Mucosa of rectum (tissue), 2 donors: ENCODE measurements around the gene ARPIN.
A peak's percentile ranks its signal among the peaks of the same experiment; 100 is the strongest.
"Not testable (repeated sequence)": the region's sequence is repeated elsewhere in the genome, so short reads cannot be mapped to it uniquely, and the experiment has no call there.

Source experiments
- H3K27ac ChIP-seq, 2 donors: one replicate each; pipeline ENCODE4 v1.7.0; 2013; ENCODE audit warnings: inconsistent platforms in 2 of 2, low read depth in 2 of 2, low read length in 2 of 2
- H3K27me3 ChIP-seq, 2 donors: one replicate each; pipeline ENCODE4 v1.7.0; 2013; ENCODE audit warnings: low read length in 2 of 2; ENCODE audit not compliant: control insufficient read depth in 2 of 2, insufficient read depth in 2 of 2
- H3K36me3 ChIP-seq, 2 donors: one replicate each; pipeline ENCODE4 v1.7.0; 2013; ENCODE audit warnings: low read length in 2 of 2; ENCODE audit not compliant: control insufficient read depth in 2 of 2, insufficient read depth in 2 of 2
- H3K4me1 ChIP-seq, 2 donors: one replicate each; pipeline ENCODE4 v1.7.0; 2013; ENCODE audit warnings: low read length in 2 of 2, mild to moderate bottlenecking in 1 of 2; ENCODE audit not compliant: control insufficient read depth in 2 of 2, insufficient read depth in 2 of 2
- H3K4me3 ChIP-seq, 2 donors: one replicate each; pipeline ENCODE4 v1.7.0; 2013; ENCODE audit warnings: low read length in 2 of 2
- H3K9ac ChIP-seq, 2 donors: one replicate each; pipeline ENCODE4 v1.7.0; 2013; ENCODE audit warnings: low read length in 2 of 2, low read depth in 1 of 2, mild to moderate bottlenecking in 1 of 2
- H3K9me3 ChIP-seq, 2 donors: one replicate each; pipeline ENCODE4 v1.7.0; 2013; ENCODE audit warnings: low read length in 2 of 2; ENCODE audit not compliant: control insufficient read depth in 2 of 2
- donor health status: healthy.
- donor health status: Normal muscosa, but diverticular disease.

ARPIN gene

DNA sequence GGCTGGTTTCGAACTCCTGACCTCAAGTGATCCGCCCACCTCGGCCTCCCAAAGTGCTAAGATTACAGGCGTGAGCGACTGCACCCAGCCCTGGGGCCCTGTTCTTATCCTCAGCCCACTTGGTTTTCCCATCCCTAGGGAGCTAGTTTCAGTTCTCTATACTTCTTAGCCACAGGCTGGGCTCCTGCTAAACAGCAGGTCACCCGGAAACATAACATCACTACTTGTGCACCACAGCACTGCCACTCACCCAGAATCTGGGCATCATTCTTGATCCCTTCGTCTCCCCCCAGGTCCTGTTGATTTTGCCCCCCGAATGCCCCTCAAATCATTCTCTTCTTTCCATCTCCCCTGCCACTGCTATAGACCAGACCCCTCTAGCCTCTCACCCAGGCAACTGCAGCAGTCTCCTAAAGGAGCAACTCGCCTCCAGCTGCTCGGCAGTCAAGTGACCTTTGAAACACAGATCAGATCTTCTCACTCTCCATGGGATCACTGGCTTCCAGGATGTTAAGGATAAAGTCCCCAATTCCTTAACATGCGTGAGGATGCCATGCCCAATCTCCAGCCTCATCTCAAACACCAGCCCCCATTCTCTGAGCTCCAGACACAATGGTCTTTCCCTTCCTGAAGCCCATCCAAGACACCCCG, 13.3 kb downstream of the ARPIN start:
- Histone ChIP-seq H3K36me3 (peaks cover 23 to 29% of the 10 kb centered on the region in 2 donors), H3K9ac (no peak overlapping the region), H3K27me3 (no peaks in the 10 kb centered on the region), H3K4me1 (peaks cover 0 to 10% of the 10 kb centered on the region in 2 donors), H3K4me3 (no peak overlapping the region), H3K27ac (peak overlapping the region in 1 of 2 donors; percentile 13), H3K9me3 (no peaks in the 10 kb centered on the region)

DNA sequence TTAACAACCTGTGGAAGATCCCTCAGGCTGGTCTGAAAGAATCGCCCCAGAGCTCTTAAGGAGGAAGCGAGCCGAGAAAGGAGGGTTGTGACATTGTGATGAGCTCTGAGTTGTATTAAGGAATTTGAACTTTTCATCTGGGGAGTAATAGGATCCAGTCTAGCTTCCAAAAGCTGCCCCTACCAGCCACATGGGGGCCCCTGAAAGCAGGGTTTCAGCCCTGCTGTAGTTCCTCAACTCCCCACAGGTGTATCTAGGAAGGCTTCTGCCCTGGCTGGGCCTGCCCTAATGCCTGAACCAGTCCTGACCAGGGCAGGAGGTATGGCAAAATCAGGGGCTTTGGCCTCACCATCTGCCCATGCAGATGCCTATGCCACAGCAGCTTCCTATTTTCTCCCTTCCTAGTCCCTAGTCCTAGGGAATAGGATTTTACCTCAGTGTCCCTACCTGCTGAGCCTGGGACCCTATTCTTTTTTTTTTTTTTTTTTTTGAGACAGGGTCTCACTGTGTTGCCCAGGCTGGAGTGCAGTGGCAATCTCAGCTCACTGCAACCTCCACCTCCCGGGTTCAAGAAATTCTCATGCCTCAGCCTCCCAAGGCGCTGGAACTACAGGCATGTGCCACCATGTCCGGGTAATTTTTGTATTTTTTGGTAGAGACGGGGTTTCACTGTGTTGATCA, 14.0 kb downstream of the ARPIN start:
- Histone ChIP-seq H3K4me1 (peaks cover 0 to 13% of the 10 kb centered on the region in 2 donors), H3K9ac (no peak overlapping the region), H3K36me3 (peaks cover 20 to 29% of the 10 kb centered on the region in 2 donors), H3K9me3 (no peaks in the 10 kb centered on the region), H3K27me3 (no peaks in the 10 kb centered on the region), H3K4me3 (no peak overlapping the region), H3K27ac (no peak overlapping the region)

DNA sequence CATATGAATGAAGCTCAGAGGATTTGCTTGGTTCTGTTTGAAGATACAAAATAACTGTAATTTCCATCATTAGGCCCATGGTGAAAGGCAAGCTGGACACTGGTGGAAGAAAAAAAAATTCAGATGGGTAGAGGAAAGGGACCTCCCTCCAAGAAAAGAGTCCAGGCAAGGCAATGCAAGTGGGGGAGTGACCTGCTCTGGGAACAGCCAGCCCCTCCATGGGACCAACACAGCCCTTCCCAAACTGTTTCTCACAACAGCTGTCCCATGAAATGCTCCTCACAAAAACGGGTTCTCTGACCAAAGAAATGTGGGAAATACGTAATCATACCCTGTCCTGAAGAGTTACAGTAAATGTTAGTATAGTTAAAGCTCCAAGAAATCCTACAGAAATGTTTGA, 14.6 kb downstream of the ARPIN start:
- Histone ChIP-seq H3K9me3 (no peaks in the 10 kb centered on the region), H3K9ac (no peak overlapping the region)

DNA sequence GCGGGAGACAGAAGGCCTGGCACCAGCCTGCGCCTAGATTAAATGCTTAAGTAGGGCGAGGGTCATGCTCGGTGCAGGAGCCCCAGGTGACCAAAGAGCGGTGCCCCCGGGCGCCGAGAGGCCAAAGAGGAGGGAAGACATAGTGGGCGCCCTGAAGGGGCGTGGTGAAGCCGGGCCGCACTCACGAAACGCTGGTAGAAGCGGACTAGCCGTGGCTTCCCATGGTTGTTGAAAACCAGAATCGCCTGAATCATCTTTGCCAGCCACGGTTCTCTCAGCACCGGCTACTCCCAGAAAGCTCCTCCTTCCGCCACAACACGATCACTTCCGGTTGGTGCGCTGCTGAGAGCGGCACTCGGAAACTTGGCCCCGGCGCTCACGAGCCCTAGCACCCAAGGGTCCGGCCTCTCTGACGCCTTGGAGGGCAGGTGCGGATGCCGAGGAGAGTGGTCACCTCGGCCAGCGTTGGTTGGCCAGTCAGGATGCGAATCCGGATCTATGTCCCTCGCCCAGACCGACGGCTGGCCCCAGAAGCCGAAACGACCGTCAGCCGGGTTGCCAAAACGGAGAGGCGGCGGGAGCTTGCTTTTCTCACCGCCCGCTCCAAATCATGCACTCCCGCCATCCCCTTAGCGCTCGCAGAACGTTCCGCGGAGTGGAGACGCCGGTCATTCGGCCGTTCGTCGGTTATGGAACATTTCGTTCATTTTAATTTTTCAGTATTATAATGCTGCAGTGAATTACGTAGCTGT, 18.9 kb downstream of the ARPIN start, which contains the start of gene AP3S2:
AP3S2 (minus strand) TSS at position 299 of the 752 bp plus-strand sequence; CDS start at position 254, 45 bp downstream.
- peak within 1 kb of the TSS; percentile 90 to 96 for H3K9ac ChIP-seq
- H3K9me3 ChIP-seq, result no peaks in the 10 kb centered on the region
- no peaks in the 10 kb centered on the region for H3K27me3 ChIP-seq
- H3K27ac ChIP-seq, result peak within 1 kb of the TSS; percentile 90 to 94
- H3K4me1 ChIP-seq, result peaks cover 3 to 18% of the 10 kb centered on the region in 2 donors
- H3K4me3 ChIP-seq, result peak within 1 kb of the TSS; percentile 91 to 95
- peaks cover 0 to under 1% of the 10 kb centered on the region in 2 donors for H3K36me3 ChIP-seq

More for the DNA sequence above, 14.6 kb downstream of the ARPIN start:
- Histone ChIP-seq H3K4me1 (peaks cover under 1 to 17% of the 10 kb centered on the region in 2 donors), H3K36me3 (peaks cover 14 to 25% of the 10 kb centered on the region in 2 donors), H3K27me3 (no peaks in the 10 kb centered on the region), H3K4me3 (no peak overlapping the region), H3K27ac (no peak overlapping the region)

DNA sequence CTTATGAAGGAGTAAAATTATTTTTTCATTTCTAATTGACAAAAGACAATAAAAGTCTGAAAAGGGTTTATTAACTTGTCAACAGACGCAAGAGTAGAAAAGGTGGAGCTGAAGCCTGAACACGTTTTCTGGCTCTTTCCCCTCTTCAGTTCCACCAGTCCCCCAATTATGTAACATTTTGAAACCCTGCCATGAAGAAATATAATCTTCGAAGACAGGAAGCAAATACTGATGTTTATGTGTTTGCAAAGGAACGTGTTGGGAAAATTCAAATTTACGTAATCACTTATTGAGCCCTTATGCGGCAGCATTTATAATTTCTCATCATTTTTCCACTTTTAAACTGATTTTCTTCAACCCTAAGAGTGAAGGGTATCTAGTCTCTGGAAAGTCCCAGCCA, 19.7 kb downstream of the ARPIN start:
- Histone ChIP-seq H3K27ac (peak overlapping the region; percentile 90 to 94), H3K4me1 (peaks cover 3 to 15% of the 10 kb centered on the region in 2 donors), H3K4me3 (peak overlapping the region; percentile 91 to 95), H3K9me3 (no peaks in the 10 kb centered on the region), H3K9ac (peak overlapping the region; percentile 90 to 96), H3K27me3 (no peaks in the 10 kb centered on the region), H3K36me3 (peaks cover 6 to 9% of the 10 kb centered on the region in 2 donors)

DNA sequence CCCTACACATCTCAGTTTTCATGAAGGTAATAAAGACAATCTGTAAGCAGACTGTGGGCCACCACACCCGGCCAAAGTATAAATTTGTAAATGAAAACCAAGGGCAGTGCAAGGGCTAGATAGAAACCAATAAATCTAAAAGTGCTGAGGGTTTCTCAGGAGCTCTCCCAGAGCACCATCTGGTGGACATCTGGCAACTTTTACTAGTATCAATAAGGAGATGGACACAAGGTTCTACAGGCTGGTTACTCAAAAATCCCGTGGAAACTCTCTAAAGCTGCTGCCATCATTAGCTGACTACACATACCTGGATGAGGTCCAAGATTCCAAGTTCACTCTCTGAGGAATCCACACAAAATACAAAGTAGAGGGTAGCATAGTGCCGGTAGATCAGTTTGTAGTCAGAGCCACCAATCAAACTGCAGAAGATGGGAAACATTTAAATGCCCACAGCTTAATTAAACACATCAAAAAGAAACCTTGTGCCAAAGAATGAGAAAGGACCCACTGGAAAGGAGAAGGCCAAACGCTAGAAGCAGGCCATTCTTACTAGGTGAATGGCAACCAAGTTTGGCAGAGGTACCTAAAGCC, 24.4 kb downstream of the ARPIN start:
- Histone ChIP-seq H3K4me1 (peaks cover 3 to 6% of the 10 kb centered on the region in 2 donors), H3K4me3 (no peak overlapping the region), H3K9me3 (no peaks in the 10 kb centered on the region), H3K27me3 (no peaks in the 10 kb centered on the region), H3K36me3 (peaks cover 16 to 29% of the 10 kb centered on the region in 2 donors), H3K9ac (no peak overlapping the region), H3K27ac (no peak overlapping the region)

DNA sequence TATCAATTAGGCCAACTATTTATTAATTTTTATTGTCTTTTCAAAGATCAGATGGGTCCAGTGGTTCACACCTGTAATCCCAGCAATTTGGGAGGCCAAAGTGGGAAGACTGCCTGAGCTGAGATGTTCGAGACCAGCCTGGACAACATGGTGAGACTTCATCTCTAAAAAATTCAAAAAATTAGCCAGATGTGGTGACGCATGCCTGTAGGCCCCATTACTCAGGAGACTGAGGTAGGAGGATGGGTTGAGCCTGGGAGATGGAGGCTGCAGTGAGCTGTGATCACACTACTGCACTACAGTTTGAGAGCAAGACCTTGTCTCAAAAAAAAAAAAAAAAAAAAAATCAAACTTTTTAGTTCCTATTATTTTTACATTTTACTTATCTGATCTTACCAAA, 27.1 kb downstream of the ARPIN start:
- Histone ChIP-seq H3K36me3 (peaks cover 25 to 42% of the 10 kb centered on the region in 2 donors), H3K9ac (no peak overlapping the region), H3K4me3 (no peak overlapping the region), H3K9me3 (no peaks in the 10 kb centered on the region), H3K27me3 (no peaks in the 10 kb centered on the region), H3K27ac (no peak overlapping the region), H3K4me1 (no peaks in the 10 kb centered on the region)

DNA sequence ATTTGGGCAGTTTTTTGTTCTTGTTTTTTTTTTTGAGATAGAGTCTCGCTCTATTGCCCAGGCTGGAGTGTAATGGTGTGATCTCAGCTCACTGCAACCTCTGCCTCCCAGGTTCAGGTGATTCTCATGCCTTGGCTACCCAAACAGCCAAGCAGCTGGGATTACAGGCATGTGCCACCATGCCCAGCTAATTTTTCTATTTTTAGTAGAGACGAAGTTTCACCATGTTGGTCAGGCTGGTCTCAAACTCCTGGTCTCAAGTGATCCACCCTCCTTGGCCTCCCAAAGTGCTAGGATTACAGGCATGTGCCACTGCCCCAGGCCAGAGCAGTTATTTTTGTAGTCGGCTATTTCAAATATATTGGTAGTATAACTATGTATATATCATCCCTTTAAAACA, 27.6 kb downstream of the ARPIN start:
- H3K4me3 ChIP-seq, H3K27ac ChIP-seq, H3K9ac ChIP-seq, H3K4me1 ChIP-seq, H3K9me3 ChIP-seq, H3K27me3 ChIP-seq: not testable (repeated sequence)
- peaks cover 27 to 42% of the 10 kb centered on the region in 2 donors for H3K36me3 ChIP-seq

DNA sequence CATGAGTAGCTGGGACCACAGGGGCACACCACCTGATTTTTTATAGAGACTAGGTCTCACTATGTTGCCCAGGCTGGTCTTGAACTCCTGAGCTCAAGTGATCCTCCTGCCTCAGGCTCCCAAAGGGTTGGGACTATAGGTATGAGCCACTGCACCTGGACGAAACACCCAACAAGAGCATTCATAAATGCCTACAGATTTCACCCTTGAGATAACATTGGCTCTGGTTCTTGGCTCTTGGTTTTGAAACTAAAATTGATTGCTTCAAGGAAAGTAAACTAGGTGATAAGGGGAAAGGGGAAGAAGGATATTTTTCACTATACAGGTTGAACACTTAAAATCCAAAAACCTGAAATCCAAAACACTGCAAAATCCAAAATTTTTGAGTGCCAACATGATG, 29.2 kb downstream of the ARPIN start:
- H3K9ac ChIP-seq, result no peak overlapping the region
- no peaks in the 10 kb centered on the region for H3K4me1 ChIP-seq
- H3K4me3 ChIP-seq, result no peak overlapping the region
- peaks cover 26 to 46% of the 10 kb centered on the region in 2 donors for H3K36me3 ChIP-seq
- no peaks in the 10 kb centered on the region for H3K9me3 ChIP-seq
- H3K27me3 ChIP-seq, result no peaks in the 10 kb centered on the region
- H3K27ac ChIP-seq, result no peak overlapping the region
